Measurements from ENCODE around the gene CCDC124. TPM values are rescaled to one million over a fixed set of nuclear protein-coding genes. Genes with fewer than 3 reads are reported as not detected.

CCDC124 gene
- total RNA-seq, 2 experiments from 2014 or later: 26.9 to 28.1 TPM

- intact Hi-C loops (cut with DNase I, micrococcal nuclease): no loop called here
- POLR2A ChIA-PET: no interaction called here
- Mint-ChIP-seq H3K4me3 (no peak overlapping the region), H3K36me3 (ENCODE audit: low read depth) (no peaks in the 10 kb centered on the region), H3K9me3 (no peaks in the 10 kb centered on the region), H3K27ac (no peak overlapping the region), H3K27me3 (peaks cover 4% of the 10 kb centered on the region), H3K4me1 (ENCODE audit: low read depth) (no peaks in the 10 kb centered on the region)
- no peak for ATAC-seq (ENCODE audit: poor library complexity)
- Histone ChIP-seq H3K27me3 (ENCODE audit: control insufficient read depth in 1 of 2, insufficient read depth in 2 of 2, low read length in 2 of 2) (no peaks in the 10 kb centered on the region), H3K9me3 (ENCODE audit: control insufficient read depth in 1 of 2, insufficient read depth in 1 of 2, low read length in 2 of 2) (no peaks in the 10 kb centered on the region), H3K4me3 (ENCODE audit: low read length) (no peak overlapping the region), H3K36me3 (ENCODE audit: insufficient read depth, low read length) (no peaks in the 10 kb centered on the region), H3K27ac (ENCODE audit: low read depth in 1 of 2, low read length in 2 of 2) (no peak overlapping the region), H3K4me1 (ENCODE audit: insufficient read depth, low read length) (no peaks in the 10 kb centered on the region)
- DNase-seq: no peak
- no peak for TF ChIP-seq CTCF (IDR thresholded peaks at IDR 0.05)
- CTCF ChIA-PET: interaction anchor here (2.1 kb wide), 1 partner anchor 51 kb away, joined by 5 read pairs; no protein-coding TSS in a partner anchor
These were observed 56.7 kb downstream of the CCDC124 start for GRCh38 chr19:17989425-17990094.

- H3K27ac ChIP-seq (ENCODE audit: low read depth in 1 of 2, low read length in 2 of 2): no peak overlapping the region
- POLR2A ChIA-PET: interaction anchor here (1.2 kb wide), 1 partner anchor 55 kb away, joined by 3 read pairs; no protein-coding TSS in a partner anchor
- DNase-seq (peak in 1 of 14 experiments; percentile 13), ATAC-seq (ENCODE audit: poor library complexity) (no peak)
- intact Hi-C loops (cut with DNase I, micrococcal nuclease): no loop called here
- H3K4me3 ChIP-seq (ENCODE audit: low read length): no peak overlapping the region
- H3K36me3 ChIP-seq (ENCODE audit: insufficient read depth, low read length): no peaks in the 10 kb centered on the region
- H3K4me1 Mint-ChIP-seq (ENCODE audit: low read depth): peaks cover 7% of the 10 kb centered on the region
- CTCF ChIA-PET: interaction anchor here (5.2 kb wide), 1 partner anchor 54 kb away, joined by 89 read pairs; no protein-coding TSS in a partner anchor
- no peak overlapping the region for H3K4me3 Mint-ChIP-seq
- no peak overlapping the region for H3K27ac Mint-ChIP-seq
- no peaks in the 10 kb centered on the region for H3K36me3 Mint-ChIP-seq (ENCODE audit: low read depth)
- H3K9me3 Mint-ChIP-seq: no peaks in the 10 kb centered on the region
- H3K27me3 ChIP-seq (ENCODE audit: control insufficient read depth in 1 of 2, insufficient read depth in 2 of 2, low read length in 2 of 2): no peaks in the 10 kb centered on the region
- TF ChIP-seq CTCF (IDR thresholded peaks at IDR 0.05): no peak
- peaks cover 4% of the 10 kb centered on the region for H3K27me3 Mint-ChIP-seq
- H3K4me1 ChIP-seq (ENCODE audit: insufficient read depth, low read length): peaks cover 10% of the 10 kb centered on the region
- no peaks in the 10 kb centered on the region for H3K9me3 ChIP-seq (ENCODE audit: control insufficient read depth in 1 of 2, insufficient read depth in 1 of 2, low read length in 2 of 2)
These were observed 60.4 kb downstream of the CCDC124 start for GRCh38 chr19:17993076-17993813.

Other genes with a start within 250 kb of the CCDC124 start
- under 1 TPM; 0.11 to 0.14 TPM for gene UNC13A, start 244.7 kb upstream of the CCDC124 start, total RNA-seq
- 10 to 100 TPM; 18.1 to 21.4 TPM for gene MAP1S, start 213.5 kb upstream of the CCDC124 start, total RNA-seq
- 10 to 100 TPM; 40.7 to 43.1 TPM for gene FCHO1, start 181.5 kb upstream of the CCDC124 start, total RNA-seq
- under 1 TPM; 0.39 to 0.52 TPM for gene B3GNT3, start 137.9 kb upstream of the CCDC124 start, total RNA-seq
- gene INSL3, start 111.5 kb upstream of the CCDC124 start, total RNA-seq: 1 to 10 TPM; 7.2 to 7.6 TPM
- gene JAK3, start 85.0 kb upstream of the CCDC124 start, total RNA-seq: 100 to 1,000 TPM; 120 to 121 TPM
- 1,000 to 10,000 TPM; 4,157 to 4,260 TPM for gene RPL18A, start 73.1 kb upstream of the CCDC124 start, total RNA-seq
- gene SLC5A5, start 61.1 kb upstream of the CCDC124 start, total RNA-seq: 1 to 10 TPM; 1.6 TPM
- gene KCNN1, start 34.1 kb downstream of the CCDC124 start, total RNA-seq: not detected
- gene ARRDC2, start 75.2 kb downstream of the CCDC124 start, total RNA-seq: 100 to 1,000 TPM; 325 to 341 TPM
- 10 to 100 TPM; 20.5 to 22.5 TPM for gene IL12RB1, start 153.9 kb downstream of the CCDC124 start, total RNA-seq
- gene MAST3, start 164.8 kb downstream of the CCDC124 start, total RNA-seq: 10 to 100 TPM; 16.1 to 16.4 TPM
- 1 to 10 TPM; 4.6 to 5.6 TPM for gene PIK3R2, start 220.1 kb downstream of the CCDC124 start, total RNA-seq
- gene IFI30, start 240.8 kb downstream of the CCDC124 start, total RNA-seq: 10 to 100 TPM; 10.6 to 10.7 TPM

Measured in CD4-positive, alpha-beta T cell (primary cell).